Activated B cell treated with CpG ODN at 0.5 μM for 24 hours (primary cell): ENCODE results near the gene GGT6. TPM values are rescaled to one million over a fixed set of nuclear protein-coding genes. Genes with fewer than 3 reads are reported as not detected.

Source experiments
- ATAC-seq: fragments of 200-7000 bp; cut with Tn5 transposase; one replicate; pipeline ENCODE4 v1.10.0; 2021; ENCODE audit warnings: low read depth, mild to moderate bottlenecking, moderate library complexity
- CTCF ChIA-PET: fragments of 350-600 bp; sonication (Branson Sonifier 250); formaldehyde crosslinking; loops from one replicate; lab custom pipeline; 2021; ENCODE audit warnings: antibody characterized with exemption; lab: Charles Lee
- POLR2A ChIA-PET: fragments of 350-600 bp; sonication (Branson Sonifier 250); formaldehyde crosslinking; loops from one replicate; lab custom pipeline; 2021; ENCODE audit warnings: antibody characterized with exemption; lab: Charles Lee
- DNase-seq: peaks from one replicate; pipeline ENCODE4 v3.0.0; 2022
- H3K27ac Mint-ChIP-seq: one replicate; pipeline ENCODE4 v1.8.0; 2020; ENCODE audit warnings: mixed read lengths
- H3K27me3 Mint-ChIP-seq: one replicate; pipeline ENCODE4 v1.8.0; 2021; ENCODE audit warnings: mixed read lengths
- H3K36me3 Mint-ChIP-seq: one replicate; pipeline ENCODE4 v1.8.0; 2021; ENCODE audit warnings: low read depth, mixed read lengths
- H3K4me1 Mint-ChIP-seq: one replicate; pipeline ENCODE4 v1.8.0; 2021; ENCODE audit warnings: mixed read lengths
- H3K4me3 Mint-ChIP-seq: one replicate; pipeline ENCODE4 v1.8.0; 2020; ENCODE audit warnings: mild to moderate bottlenecking, mixed read lengths
- H3K9me3 Mint-ChIP-seq: one replicate; pipeline ENCODE4 v1.8.0; 2020; ENCODE audit warnings: mixed read lengths
- CTCF ChIP-seq: fragments of 200-600 bp; IDR thresholded peaks from one replicate; pipeline ENCODE4 v1.8.0; 2022; ENCODE audit warnings: antibody characterized with exemption, mild to moderate bottlenecking
- intact Hi-C: fragments of 100-400 bp; cut with micrococcal nuclease; formaldehyde crosslinking; loops from one replicate; pipeline ENCODE4 v1.15.1; 2024
- total RNA-seq: library from RNA; stranded (reverse); gene quantifications from 2 replicates; pipeline ENCODE4 v1.2.3, GENCODE V29; 2022

Gene GGT6
- total RNA-seq, 1 donor from 2014 or later: not detected

GRCh38 chr17:4530799-4531730 lies 29.3 kb downstream of the GGT6 start:
- intact Hi-C loops: loop anchor here (10.0 kb wide), 1 partner anchor 106 kb away; no protein-coding TSS in a partner anchor
- Mint-ChIP-seq H3K4me3 (no peak overlapping the region), H3K4me1 (no peaks in the 10 kb centered on the region), H3K9me3 (no peaks in the 10 kb centered on the region), H3K36me3 (no peaks in the 10 kb centered on the region), H3K27ac (no peak overlapping the region), H3K27me3 (peaks cover 7% of the 10 kb centered on the region)
- ATAC-seq (no peak), DNase-seq (no peak)
- POLR2A ChIA-PET: no interaction called here
- TF ChIP-seq CTCF: no peak
- CTCF ChIA-PET: no interaction called here

- intact Hi-C loops: loop anchor here (10.0 kb wide), 1 partner anchor 105 kb away; no protein-coding TSS in a partner anchor
- Mint-ChIP-seq H3K27ac (no peak overlapping the region), H3K27me3 (peaks cover 8% of the 10 kb centered on the region), H3K4me1 (no peaks in the 10 kb centered on the region), H3K9me3 (no peaks in the 10 kb centered on the region), H3K36me3 (no peaks in the 10 kb centered on the region), H3K4me3 (no peak overlapping the region)
- no peak for ATAC-seq
- TF ChIP-seq CTCF: no peak
- no peak for DNase-seq
- ChIA-PET CTCF (no interaction called here), POLR2A (no interaction called here)
Observed at GRCh38 chr17:4529533-4530152, 30.7 kb downstream of the GGT6 start.

- CTCF ChIA-PET: no interaction called here
- no peak for DNase-seq
- no peak for TF ChIP-seq CTCF
- POLR2A ChIA-PET: no interaction called here
- Mint-ChIP-seq H3K27me3 (peaks cover 8% of the 10 kb centered on the region), H3K9me3 (no peaks in the 10 kb centered on the region), H3K4me3 (no peak overlapping the region), H3K4me1 (peaks cover 6% of the 10 kb centered on the region), H3K27ac (no peak overlapping the region), H3K36me3 (no peaks in the 10 kb centered on the region)
- ATAC-seq: no peak
- intact Hi-C loops: no loop called here
Observed at GRCh38 chr17:4527566-4528125, 32.7 kb downstream of the GGT6 start.

- Mint-ChIP-seq H3K9me3 (no peaks in the 10 kb centered on the region), H3K4me3 (no peak overlapping the region), H3K36me3 (no peaks in the 10 kb centered on the region), H3K4me1 (peaks cover 6% of the 10 kb centered on the region), H3K27ac (no peak overlapping the region), H3K27me3 (peaks cover 7% of the 10 kb centered on the region)
- CTCF ChIA-PET: no interaction called here
- POLR2A ChIA-PET: no interaction called here
- DNase-seq (no peak), ATAC-seq (no peak)
- TF ChIP-seq CTCF: no peak
- intact Hi-C loops: no loop called here
Observed at GRCh38 chr17:4527134-4527533, 33.2 kb downstream of the GGT6 start.
